ENCODE results near the gene CHMP5.

GRCh38 chr9:33300546-33300945 is 35.7 kb downstream of the CHMP5 start:
- TF ChIP-seq CTCF (IDR thresholded peaks at IDR 0.05; ENCODE audit: insufficient read depth, low read depth, low read length) (no peak), EZH2 (IDR thresholded peaks at IDR 0.05; ENCODE audit: insufficient read depth, low read length) (no peak)

Data from astrocyte (in vitro differentiated cells and primary cell).